8988T (cell line): ENCODE measurements around the gene MTLN.
A peak's percentile ranks its signal among the peaks of the same experiment; 100 is the strongest.
"Not testable (repeated sequence)": the region's sequence is repeated elsewhere in the genome, so short reads cannot be mapped to it uniquely, and the experiment has no call there.

ENCODE experiments used
- DNase-seq: peaks from one replicate; pipeline ENCODE4 v3.0.0; 2011

Gene MTLN

GRCh38 chr2:110211938-110212858 lies at the start of gene MTLN:
Gene MTLN (minus strand): TSS chr2:110212547. CDS start chr2:110212525, 22 bp downstream.
- peak; percentile 45 for DNase-seq

GRCh38 chr2:110261910-110262309 lies 49.6 kb upstream of the MTLN start:
- DNase-seq, result not testable (repeated sequence)

- DNase-seq, result not testable (repeated sequence)
Measured at GRCh38 chr2:110248081-110248795, 35.9 kb upstream of the MTLN start.

GRCh38 chr2:110245488-110246435 lies 33.4 kb upstream of the MTLN start:
- not testable (repeated sequence) for DNase-seq

- DNase-seq, result not testable (repeated sequence)
Measured at GRCh38 chr2:110243283-110243682, 30.9 kb upstream of the MTLN start.

- DNase-seq, result not testable (repeated sequence)
Measured at GRCh38 chr2:110234514-110234913, 22.2 kb upstream of the MTLN start.

GRCh38 chr2:110229886-110230285 lies 17.5 kb upstream of the MTLN start:
- not testable (repeated sequence) for DNase-seq

GRCh38 chr2:110222626-110223025 lies 10.3 kb upstream of the MTLN start:
- not testable (repeated sequence) for DNase-seq

- DNase-seq, result no peak
Measured at GRCh38 chr2:110221938-110222337, 9.6 kb upstream of the MTLN start.

- no peak for DNase-seq
Measured at GRCh38 chr2:110220190-110220564, 7.8 kb upstream of the MTLN start.

GRCh38 chr2:110219496-110220189 lies 7.3 kb upstream of the MTLN start:
- no peak for DNase-seq

- not testable (repeated sequence) for DNase-seq
Measured at GRCh38 chr2:110218889-110219288, 6.5 kb upstream of the MTLN start.

GRCh38 chr2:110216803-110217202 lies 4.5 kb upstream of the MTLN start:
- no peak for DNase-seq

GRCh38 chr2:110216199-110216598 lies 3.9 kb upstream of the MTLN start:
- DNase-seq, result no peak

- DNase-seq, result no peak
Measured at GRCh38 chr2:110215566-110216158, 3.3 kb upstream of the MTLN start.

- DNase-seq, result no peak
Measured at GRCh38 chr2:110215091-110215490, 2.7 kb upstream of the MTLN start.

GRCh38 chr2:110213522-110213921 lies 1.2 kb upstream of the MTLN start:
- not testable (repeated sequence) for DNase-seq

- DNase-seq, result no peak
Measured at GRCh38 chr2:110205660-110206455, 6.5 kb downstream of the MTLN start.

- peak; percentile 80 for DNase-seq
Measured at GRCh38 chr2:110204408-110205385, 7.7 kb downstream of the MTLN start, which contains the start of gene NPHP1. Gene NPHP1 (minus strand): TSS chr2:110205013. CDS start chr2:110204968, 45 bp downstream.
